ENCODE data around the gene PACRGL. TPM values are rescaled to one million over a fixed set of nuclear protein-coding genes. Genes with fewer than 3 reads are reported as not detected.
A peak's percentile ranks its signal among the peaks of the same experiment; 100 is the strongest.
"Not testable (repeated sequence)": the region's sequence is repeated elsewhere in the genome, so short reads cannot be mapped to it uniquely, and the experiment has no call there.

The PACRGL gene
- total RNA-seq, 2 experiments from 2014 or later, result 10.5 to 10.9 TPM

- peaks cover 25% of the 10 kb centered on the region for H3K36me3 Mint-ChIP-seq (ENCODE audit: low read depth)
- no peak overlapping the region for H3K4me3 Mint-ChIP-seq
- H3K9me3 Mint-ChIP-seq (ENCODE audit: insufficient read depth), result peaks cover 25% of the 10 kb centered on the region
- CTCF ChIA-PET, result no interaction called here
- POLR2A ChIA-PET, result no interaction called here
- ATAC-seq (no peak), DNase-seq (no peak)
- H3K27me3 Mint-ChIP-seq (ENCODE audit: low read depth), result no peaks in the 10 kb centered on the region
- H3K4me1 Mint-ChIP-seq (ENCODE audit: low read depth), result no peaks in the 10 kb centered on the region
- H3K27ac Mint-ChIP-seq, result no peak overlapping the region
These were observed 35.7 kb downstream of the PACRGL start for GRCh38 chr4:20735931-20736330.

GRCh38 chr4:20746000-20746399 lies 45.7 kb downstream of the PACRGL start:
- H3K4me3 Mint-ChIP-seq; H3K27me3 Mint-ChIP-seq (ENCODE audit: low read depth); ATAC-seq; H3K27ac Mint-ChIP-seq; H3K36me3 Mint-ChIP-seq (ENCODE audit: low read depth); DNase-seq; POLR2A ChIA-PET; H3K4me1 Mint-ChIP-seq (ENCODE audit: low read depth): not testable (repeated sequence)
- H3K9me3 Mint-ChIP-seq (ENCODE audit: insufficient read depth), result peaks cover 14% of the 10 kb centered on the region
- CTCF ChIA-PET, result interaction anchor here (0.7 kb wide), 1 partner anchor 27 kb away, joined by 3 read pairs; no protein-coding TSS in a partner anchor

- no peaks in the 10 kb centered on the region for H3K9me3 Mint-ChIP-seq (ENCODE audit: insufficient read depth)
- no peak overlapping the region for H3K27ac Mint-ChIP-seq
- no peak for ATAC-seq
- no peak overlapping the region for H3K4me3 Mint-ChIP-seq
- H3K4me1 Mint-ChIP-seq (ENCODE audit: low read depth), result no peaks in the 10 kb centered on the region
- H3K36me3 Mint-ChIP-seq (ENCODE audit: low read depth), result no peaks in the 10 kb centered on the region
- POLR2A ChIA-PET, result no interaction called here
- no peak for DNase-seq
- CTCF ChIA-PET, result no interaction called here
- H3K27me3 Mint-ChIP-seq (ENCODE audit: low read depth), result no peaks in the 10 kb centered on the region
These were observed 52.4 kb downstream of the PACRGL start for GRCh38 chr4:20752641-20753040.

GRCh38 chr4:20754036-20754435 lies 53.8 kb downstream of the PACRGL start:
- H3K27me3 Mint-ChIP-seq (ENCODE audit: low read depth), result no peaks in the 10 kb centered on the region

GRCh38 chr4:20760053-20760452 lies 59.8 kb downstream of the PACRGL start:
- ATAC-seq (no peak), DNase-seq (no peak)
- no peaks in the 10 kb centered on the region for H3K36me3 Mint-ChIP-seq (ENCODE audit: low read depth)
- H3K27ac Mint-ChIP-seq, result no peak overlapping the region
- ChIA-PET CTCF (interaction anchor here (1.0 to 1.6 kb wide), 2 partner anchors 13 to 14 kb away, joined by 3 to 7 read pairs; no protein-coding TSS in a partner anchor), POLR2A (no interaction called here)
- no peak overlapping the region for H3K4me3 Mint-ChIP-seq
- H3K9me3 Mint-ChIP-seq (ENCODE audit: insufficient read depth), result no peaks in the 10 kb centered on the region
- H3K27me3 Mint-ChIP-seq (ENCODE audit: low read depth), result no peaks in the 10 kb centered on the region
- no peaks in the 10 kb centered on the region for H3K4me1 Mint-ChIP-seq (ENCODE audit: low read depth)

More at GRCh38 chr4:20754036-20754435, 53.8 kb downstream of the PACRGL start:
- no peak for ATAC-seq
- POLR2A ChIA-PET, result no interaction called here
- no peaks in the 10 kb centered on the region for H3K36me3 Mint-ChIP-seq (ENCODE audit: low read depth)
- H3K27ac Mint-ChIP-seq, result no peak overlapping the region
- CTCF ChIA-PET, result interaction anchor here (1.4 kb wide), 1 partner anchor 19 kb away, joined by 4 read pairs; no protein-coding TSS in a partner anchor
- no peak overlapping the region for H3K4me3 Mint-ChIP-seq
- no peaks in the 10 kb centered on the region for H3K4me1 Mint-ChIP-seq (ENCODE audit: low read depth)
- no peaks in the 10 kb centered on the region for H3K9me3 Mint-ChIP-seq (ENCODE audit: insufficient read depth)
- no peak for DNase-seq

GRCh38 chr4:20761382-20761781 lies 61.1 kb downstream of the PACRGL start:
- Mint-ChIP-seq H3K9me3 (ENCODE audit: insufficient read depth) (no peaks in the 10 kb centered on the region), H3K36me3 (ENCODE audit: low read depth) (no peaks in the 10 kb centered on the region), H3K27ac (no peak overlapping the region), H3K4me3 (no peak overlapping the region), H3K27me3 (ENCODE audit: low read depth) (no peaks in the 10 kb centered on the region), H3K4me1 (ENCODE audit: low read depth) (no peaks in the 10 kb centered on the region)
- ChIA-PET POLR2A (no interaction called here), CTCF (interaction anchor here (1.6 kb wide), 1 partner anchor 13 kb away, joined by 7 read pairs; no protein-coding TSS in a partner anchor)
- no peak for ATAC-seq
- no peak for DNase-seq

- DNase-seq (no peak), ATAC-seq (no peak)
- CTCF ChIA-PET, result interaction anchor here (1.6 kb wide), 1 partner anchor 12 kb away, joined by 7 read pairs; no protein-coding TSS in a partner anchor
- Mint-ChIP-seq H3K4me3 (no peak overlapping the region), H3K9me3 (ENCODE audit: insufficient read depth) (no peaks in the 10 kb centered on the region), H3K36me3 (ENCODE audit: low read depth) (no peaks in the 10 kb centered on the region), H3K27me3 (ENCODE audit: low read depth) (no peaks in the 10 kb centered on the region), H3K4me1 (ENCODE audit: low read depth) (no peaks in the 10 kb centered on the region), H3K27ac (no peak overlapping the region)
- POLR2A ChIA-PET, result no interaction called here
These were observed 61.6 kb downstream of the PACRGL start for GRCh38 chr4:20761826-20762225.

- CTCF ChIA-PET, result interaction anchor here (0.6 kb wide), 1 partner anchor 9 kb away, joined by 3 read pairs; no protein-coding TSS in a partner anchor
- no peak overlapping the region for H3K4me3 Mint-ChIP-seq
- POLR2A ChIA-PET, result no interaction called here
- no peaks in the 10 kb centered on the region for H3K9me3 Mint-ChIP-seq (ENCODE audit: insufficient read depth)
- DNase-seq (no peak), ATAC-seq (no peak)
- H3K27me3 Mint-ChIP-seq (ENCODE audit: low read depth), result no peaks in the 10 kb centered on the region
- H3K36me3 Mint-ChIP-seq (ENCODE audit: low read depth), result no peaks in the 10 kb centered on the region
- no peaks in the 10 kb centered on the region for H3K4me1 Mint-ChIP-seq (ENCODE audit: low read depth)
- H3K27ac Mint-ChIP-seq, result no peak overlapping the region
These were observed 64.2 kb downstream of the PACRGL start for GRCh38 chr4:20764366-20764992.

- H3K4me1 Mint-ChIP-seq (ENCODE audit: low read depth), result no peaks in the 10 kb centered on the region
- no peaks in the 10 kb centered on the region for H3K36me3 Mint-ChIP-seq (ENCODE audit: low read depth)
- peaks cover 2% of the 10 kb centered on the region for H3K27me3 Mint-ChIP-seq (ENCODE audit: low read depth)
- H3K9me3 Mint-ChIP-seq (ENCODE audit: insufficient read depth), result no peaks in the 10 kb centered on the region
- CTCF ChIA-PET, result interaction anchor here (0.6 to 2.5 kb wide), 23 partner anchors 9 to 999 kb away, joined by 3 to 15 read pairs (median 3); partner anchors contain the start of gene PACRGL
- H3K27ac Mint-ChIP-seq, result no peak overlapping the region
- POLR2A ChIA-PET, result no interaction called here
- ATAC-seq (peak; percentile 57), DNase-seq (peak; percentile 42)
- no peak overlapping the region for H3K4me3 Mint-ChIP-seq
These were observed 73.1 kb downstream of the PACRGL start for GRCh38 chr4:20773144-20773997.

- Mint-ChIP-seq H3K4me3 (no peak overlapping the region), H3K36me3 (ENCODE audit: low read depth) (no peaks in the 10 kb centered on the region), H3K27me3 (ENCODE audit: low read depth) (peaks cover 2% of the 10 kb centered on the region), H3K9me3 (ENCODE audit: insufficient read depth) (peaks cover 6% of the 10 kb centered on the region), H3K4me1 (ENCODE audit: low read depth) (no peaks in the 10 kb centered on the region), H3K27ac (no peak overlapping the region)
- POLR2A ChIA-PET, result no interaction called here
- CTCF ChIA-PET, result no interaction called here
- DNase-seq, result no peak
- ATAC-seq, result no peak
These were observed 78.6 kb downstream of the PACRGL start for GRCh38 chr4:20778896-20779295.

GRCh38 chr4:20783134-20783533 lies 82.9 kb downstream of the PACRGL start:
- H3K4me3 Mint-ChIP-seq; H3K36me3 Mint-ChIP-seq (ENCODE audit: low read depth); ATAC-seq; H3K27me3 Mint-ChIP-seq (ENCODE audit: low read depth); CTCF ChIA-PET; H3K27ac Mint-ChIP-seq; H3K9me3 Mint-ChIP-seq (ENCODE audit: insufficient read depth); DNase-seq; POLR2A ChIA-PET; H3K4me1 Mint-ChIP-seq (ENCODE audit: low read depth): not testable (repeated sequence)
